Stimulated activated CD4-positive, alpha-beta T cell treated with anti-CD3 and anti-CD28 coated beads, Interleukin-4, amount 100 ng/mL, for 1 hour (primary cell): ENCODE results near the gene LPP.

Experiments
- DNase-seq: peaks from one replicate; pipeline ENCODE4 v3.0.0-alpha.2; 2020

Gene LPP

DNA sequence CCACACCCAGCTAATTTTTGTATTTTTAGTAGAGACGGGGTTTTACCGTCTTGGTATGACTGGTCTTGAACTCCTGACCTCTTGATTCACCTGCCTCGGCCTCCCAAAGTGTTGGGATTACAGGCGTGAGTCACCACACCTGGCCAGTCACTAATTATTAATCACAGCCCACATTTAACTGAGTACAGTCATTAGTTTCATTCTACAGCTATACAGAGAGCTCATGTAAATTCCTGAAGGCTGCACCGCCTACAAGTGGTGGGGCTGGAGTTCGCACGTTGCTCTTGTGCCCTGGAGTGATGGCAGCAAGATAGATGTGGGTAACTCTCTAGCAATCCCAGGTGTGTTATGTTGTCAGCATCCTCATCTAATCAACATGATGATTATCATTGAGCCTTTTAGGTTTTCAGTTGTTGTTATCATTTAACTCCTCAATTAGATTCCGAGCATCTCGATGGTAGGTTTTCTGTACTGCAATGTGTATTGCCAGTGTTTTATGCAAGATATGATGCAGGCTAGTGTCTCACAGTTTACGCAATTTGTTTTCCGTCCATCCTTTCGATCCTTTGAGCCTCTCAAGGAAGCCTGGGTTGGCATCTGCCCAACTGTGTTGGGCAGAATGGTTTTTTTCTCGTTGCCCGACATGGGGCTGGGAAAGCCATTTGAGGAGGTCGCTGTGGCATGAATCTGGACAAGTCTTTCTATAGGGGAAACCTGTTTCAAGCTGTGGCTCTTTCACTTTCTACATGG, 216.3 kb downstream of the LPP start:
- DNase-seq, result peak; percentile 12

DNA sequence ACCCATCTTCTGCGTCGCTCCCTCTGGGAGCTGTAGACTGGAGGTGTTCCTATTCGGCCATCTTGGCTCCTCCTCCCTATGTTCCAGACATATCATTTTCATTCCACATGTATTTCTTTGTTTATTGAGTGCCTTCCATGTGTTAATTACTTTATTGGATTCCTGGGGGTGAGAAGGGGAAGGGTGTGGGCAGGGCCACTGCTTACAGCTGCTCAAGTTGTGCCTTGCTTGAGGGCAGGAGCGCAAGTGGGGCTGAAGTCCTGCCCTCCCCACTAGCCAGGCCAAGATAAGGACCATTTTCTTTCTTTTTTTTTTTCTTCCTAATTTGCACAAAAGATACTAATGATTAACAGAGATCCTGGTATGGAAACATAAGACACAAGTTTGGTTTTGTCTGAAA, 224.8 kb downstream of the LPP start:
- no peak for DNase-seq

DNA sequence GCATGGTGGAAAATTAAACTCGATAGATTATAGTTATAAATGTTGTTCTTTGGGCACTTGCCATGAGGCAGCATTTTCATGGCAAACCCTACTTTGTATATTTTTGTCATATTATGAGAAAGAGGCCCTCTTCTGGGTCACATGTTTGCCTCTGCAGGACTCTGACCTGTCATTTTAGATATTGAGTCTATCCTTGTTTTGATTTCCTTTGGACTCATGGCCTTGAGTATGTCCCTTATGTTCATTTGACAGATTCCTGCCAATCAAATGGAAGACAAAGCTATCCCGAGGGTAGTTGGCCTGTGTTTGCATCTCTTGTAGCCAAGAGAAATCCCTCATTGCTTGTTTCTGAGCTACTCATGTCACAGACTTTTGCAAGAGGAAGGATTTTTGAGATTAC, 226.3 kb downstream of the LPP start:
- DNase-seq, result no peak

DNA sequence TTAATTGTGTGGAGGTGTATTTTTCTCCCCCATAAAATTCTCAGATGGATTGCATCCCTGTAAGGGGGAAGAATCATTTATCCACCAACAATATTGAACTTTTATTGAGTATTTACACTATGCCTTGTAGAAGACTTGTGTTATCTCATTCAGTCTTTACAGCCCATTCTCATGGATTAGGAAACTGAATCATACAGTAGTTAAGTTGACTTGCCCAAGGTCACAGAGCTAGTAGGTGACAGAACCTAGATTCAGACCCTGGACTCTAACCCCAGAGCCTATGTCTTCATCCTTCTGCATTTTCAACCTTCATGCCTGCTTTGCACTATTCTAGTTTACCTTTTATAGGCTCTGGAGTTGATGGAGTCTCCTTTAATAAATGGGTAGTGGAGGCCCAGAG, 226.8 kb downstream of the LPP start:
- no peak for DNase-seq

DNA sequence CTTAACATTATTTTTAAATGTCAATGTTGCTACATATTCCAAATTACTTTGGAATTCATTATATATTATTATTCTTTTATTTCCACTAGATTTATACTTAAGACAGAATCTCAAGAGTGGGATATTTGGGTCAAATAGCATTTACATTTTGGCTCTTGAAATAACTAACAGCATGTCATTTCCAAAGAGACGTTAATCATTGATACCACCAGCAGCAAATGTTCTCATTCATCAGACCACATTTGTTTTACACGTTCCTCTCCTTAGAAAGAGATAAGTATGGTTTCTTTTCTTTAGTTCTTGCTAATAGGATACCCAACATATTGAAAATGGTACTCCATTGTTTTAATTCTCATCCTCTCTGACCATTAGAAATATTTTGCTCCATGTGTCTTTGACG, 229.8 kb downstream of the LPP start:
- DNase-seq, result no peak

DNA sequence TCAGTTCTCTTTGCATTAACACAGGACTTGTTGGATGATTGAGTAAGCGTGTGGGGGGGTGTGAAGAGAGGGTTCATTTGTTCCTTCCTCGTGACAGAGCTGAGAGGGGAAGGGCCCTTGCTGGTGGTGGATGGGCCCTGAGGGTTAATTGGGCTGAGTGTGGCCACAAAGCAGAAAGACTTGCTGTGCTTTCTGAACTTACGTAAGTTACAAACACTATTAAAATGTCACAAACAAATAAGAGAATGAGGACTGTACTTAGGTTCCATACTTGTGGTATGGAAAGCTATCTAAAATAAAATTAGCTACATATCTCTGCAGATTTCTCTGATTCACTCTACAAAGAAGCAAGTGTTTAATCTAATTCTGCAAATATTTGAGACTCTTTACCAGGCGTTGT, 231.3 kb downstream of the LPP start:
- no peak for DNase-seq

DNA sequence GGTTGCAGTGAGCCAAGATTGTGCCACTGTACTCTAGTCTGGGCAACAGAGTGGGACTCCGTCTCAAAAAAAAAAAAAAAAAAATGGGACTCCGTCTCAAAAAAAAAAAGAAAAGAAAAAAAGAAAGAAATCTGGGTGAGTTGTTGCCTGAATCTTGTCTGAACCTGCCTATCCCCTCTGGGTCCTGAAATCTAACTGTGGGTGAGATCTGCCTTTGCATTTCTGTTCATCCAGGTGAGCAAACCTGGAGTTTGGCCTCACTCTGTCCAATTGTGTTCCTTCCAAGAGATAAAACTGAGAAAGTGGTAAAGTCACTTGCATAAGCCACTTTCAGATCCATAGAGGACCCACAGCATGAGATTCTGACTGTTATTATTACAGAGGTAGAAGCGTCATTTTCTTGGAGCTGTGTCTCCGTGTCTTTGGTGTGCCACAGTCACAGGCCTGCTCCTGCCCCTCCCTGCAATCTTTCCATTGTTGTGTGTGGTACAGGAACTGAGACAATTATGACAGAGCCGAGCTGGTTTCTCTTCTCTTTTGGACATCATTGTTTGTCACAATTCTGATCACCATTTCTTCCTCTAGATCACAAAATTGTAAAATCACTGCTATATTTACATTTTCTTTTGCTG, 235.9 kb downstream of the LPP start:
- DNase-seq, result peak; percentile 23

DNA sequence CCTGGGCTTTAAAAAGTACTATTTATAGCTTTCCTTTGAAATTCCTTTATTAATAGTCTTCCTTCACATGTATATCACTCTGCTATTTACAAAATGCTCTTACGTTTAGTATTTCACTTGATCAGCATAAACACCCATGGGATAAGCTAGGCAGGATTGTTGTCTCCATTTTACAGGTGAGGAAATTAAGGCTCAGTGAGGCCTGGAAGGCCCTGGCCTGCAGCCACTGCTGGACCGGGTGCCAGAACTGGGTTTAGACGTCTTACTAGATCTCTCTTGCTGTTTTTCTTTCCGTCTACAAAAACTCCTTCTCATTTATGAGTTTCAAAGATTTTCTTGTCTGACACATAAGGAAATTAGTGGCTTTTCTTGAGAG, 236.4 kb downstream of the LPP start:
- DNase-seq, result no peak

DNA sequence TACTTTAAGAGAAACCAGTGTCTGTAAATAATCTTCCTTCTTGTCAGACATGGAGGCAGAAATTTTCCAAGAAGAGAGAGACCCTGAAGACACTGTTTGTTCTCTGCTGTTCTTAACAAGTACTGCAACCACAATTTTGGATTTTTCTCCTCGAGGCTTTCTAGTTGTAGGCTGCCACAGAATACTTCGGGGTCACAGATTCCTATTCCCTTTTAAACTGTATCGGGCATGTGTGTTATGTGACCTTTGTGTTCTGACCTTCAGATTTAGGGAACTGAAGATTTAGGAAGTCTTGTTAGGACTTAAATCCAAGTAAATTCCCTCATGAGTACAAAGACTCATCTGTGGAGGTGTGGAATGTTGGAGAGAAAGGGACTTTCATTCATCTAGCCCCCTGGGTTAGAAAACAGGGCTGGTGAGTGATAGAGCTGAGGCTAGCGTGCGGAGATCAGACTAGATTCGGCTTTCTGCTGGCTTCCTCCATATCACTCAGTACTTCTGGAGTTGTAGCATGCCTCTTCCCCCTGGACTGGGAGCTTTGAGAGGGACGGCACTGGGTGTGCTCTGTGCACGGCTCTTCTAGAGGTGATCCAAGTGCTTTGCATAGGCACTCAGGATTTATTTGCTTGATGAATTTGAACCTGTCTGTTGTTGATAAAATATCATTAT, 237.0 kb downstream of the LPP start:
- no peak for DNase-seq

DNA sequence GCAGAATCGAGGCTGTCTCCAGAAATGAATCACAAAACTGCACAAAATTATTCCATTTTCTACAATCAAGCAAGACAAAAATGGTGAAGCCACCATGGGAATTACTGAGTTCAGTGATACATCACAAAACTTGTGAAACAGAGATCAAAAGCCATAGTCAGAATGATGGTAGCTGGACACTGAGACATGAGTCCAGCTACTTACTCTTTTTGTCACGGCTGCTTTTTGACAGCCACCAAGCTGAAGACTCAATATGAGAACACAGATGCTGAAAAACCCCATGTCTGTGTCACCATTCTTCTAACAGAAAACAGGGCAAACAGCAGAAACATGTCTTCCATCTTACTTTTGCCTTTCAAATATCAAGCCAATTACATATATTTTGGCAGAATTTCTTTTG, 237.6 kb downstream of the LPP start:
- no peak for DNase-seq

DNA sequence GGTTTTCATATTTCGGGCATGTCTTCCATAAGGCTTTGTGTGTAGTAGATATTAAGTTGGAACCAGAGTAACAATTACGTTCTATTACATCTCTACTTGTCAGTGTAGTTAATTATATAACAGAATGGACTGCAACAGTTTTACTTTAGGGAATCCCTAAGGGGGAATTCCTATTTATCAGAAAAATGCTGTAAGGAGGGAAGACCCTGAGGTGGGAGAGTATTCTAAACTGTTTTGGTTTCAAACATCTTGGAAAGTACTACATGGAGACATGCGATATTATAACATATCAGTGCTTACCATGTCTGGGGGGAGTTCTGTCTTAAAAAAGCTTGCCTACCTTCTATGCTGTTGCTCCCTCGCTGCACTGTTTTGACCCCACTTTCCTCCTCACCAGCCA, 238.1 kb downstream of the LPP start:
- DNase-seq, result no peak

DNA sequence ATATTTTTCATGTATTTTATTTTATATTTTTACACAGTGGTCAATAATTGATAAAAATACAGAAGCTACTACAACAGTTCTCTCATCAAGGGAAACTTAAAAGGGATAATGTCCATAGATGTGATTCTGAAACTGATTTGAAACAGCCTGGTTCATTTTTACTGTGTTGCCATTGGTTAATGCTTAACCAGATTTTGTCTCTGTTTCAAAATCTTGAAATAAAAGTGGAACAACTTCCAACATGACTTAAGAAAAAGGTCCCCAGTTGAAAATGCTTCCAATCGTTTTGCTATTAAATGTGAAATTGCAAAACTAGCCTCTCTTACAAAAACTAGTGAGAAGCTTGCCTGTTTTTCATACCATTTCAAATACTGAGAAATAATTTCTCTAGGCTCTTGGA, 240.7 kb downstream of the LPP start:
- DNase-seq, result no peak

DNA sequence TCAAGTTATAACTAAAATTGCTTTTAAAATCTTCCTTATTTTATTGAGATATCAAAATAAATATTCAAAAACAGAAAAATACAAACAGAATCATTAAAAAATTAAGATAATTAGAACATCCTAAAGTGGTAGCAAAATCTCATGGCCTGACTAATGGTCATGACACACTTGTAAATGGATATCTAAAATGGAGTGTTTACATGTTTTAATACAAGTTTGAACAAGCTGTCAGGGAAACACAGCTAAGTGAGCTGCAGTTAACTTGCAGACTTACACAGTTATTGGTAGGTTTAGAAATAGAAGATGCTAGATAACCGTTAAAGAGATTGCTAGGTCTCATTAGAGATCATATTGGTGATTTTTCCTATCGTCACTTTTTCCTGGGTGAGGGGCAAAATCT, 242.3 kb downstream of the LPP start:
- DNase-seq, result no peak

DNA sequence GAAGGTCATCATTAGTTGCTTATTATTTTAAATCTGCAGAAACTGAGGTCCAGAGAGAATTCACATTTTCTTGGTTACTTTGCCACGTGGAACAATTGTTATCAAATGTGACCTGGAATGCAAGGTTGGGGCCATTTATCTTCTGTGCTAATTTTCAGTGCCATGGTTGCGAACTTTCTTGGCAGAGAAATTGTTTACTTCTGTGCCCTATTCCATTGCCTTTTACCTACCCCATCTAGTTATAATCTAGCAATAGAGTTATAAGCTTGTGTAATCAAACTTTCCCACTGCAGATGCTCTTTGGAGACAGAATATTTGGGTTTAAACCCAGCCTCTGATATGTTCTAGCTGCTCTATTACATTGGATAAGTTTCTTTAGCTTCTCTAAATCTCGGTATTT, 242.9 kb downstream of the LPP start:
- DNase-seq, result no peak

DNA sequence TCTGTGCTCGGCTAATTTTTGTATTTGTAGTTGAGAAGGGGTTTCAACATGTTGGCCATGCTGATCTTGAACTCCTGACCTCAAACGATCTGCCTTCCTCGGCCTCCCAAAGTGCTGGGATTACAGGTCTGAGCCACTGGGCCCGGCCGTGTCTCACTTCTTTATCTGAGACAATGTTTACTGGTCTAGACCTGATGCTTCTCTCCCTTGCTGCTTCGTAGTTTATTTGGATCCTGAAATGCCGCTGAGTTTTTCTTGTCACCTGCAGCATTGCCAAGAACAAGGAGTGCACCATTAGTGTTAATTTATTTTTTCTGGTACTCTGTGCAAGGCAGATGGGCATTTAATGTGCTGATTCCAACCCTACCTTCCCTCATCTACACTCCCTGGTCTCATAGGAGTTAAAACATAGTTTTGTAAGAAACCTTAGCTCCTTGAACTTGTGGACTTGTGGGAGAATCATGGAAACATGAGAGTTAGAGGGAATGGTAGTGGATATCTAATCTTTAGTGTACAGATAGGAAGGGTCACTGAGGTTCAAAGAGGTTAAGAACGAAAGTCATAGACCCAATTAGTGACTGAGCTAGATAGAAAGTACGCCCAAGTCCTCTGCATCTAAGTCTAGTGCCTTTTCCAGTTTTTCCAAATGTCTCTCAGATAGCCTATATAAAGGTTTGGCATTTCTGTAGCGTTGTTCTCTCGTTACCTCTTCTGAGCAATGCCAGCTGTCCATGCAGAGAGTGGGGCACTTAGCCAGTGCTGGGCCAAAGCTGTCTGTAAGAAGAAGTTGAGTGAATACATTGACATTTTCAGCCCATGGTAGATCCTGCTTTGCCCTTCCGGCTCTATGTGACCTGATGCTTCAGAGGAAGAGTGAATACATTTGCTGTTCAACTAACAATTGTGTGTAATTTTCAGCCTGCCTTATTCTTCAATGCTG, 244.1 kb downstream of the LPP start:
- DNase-seq, result no peak

DNA sequence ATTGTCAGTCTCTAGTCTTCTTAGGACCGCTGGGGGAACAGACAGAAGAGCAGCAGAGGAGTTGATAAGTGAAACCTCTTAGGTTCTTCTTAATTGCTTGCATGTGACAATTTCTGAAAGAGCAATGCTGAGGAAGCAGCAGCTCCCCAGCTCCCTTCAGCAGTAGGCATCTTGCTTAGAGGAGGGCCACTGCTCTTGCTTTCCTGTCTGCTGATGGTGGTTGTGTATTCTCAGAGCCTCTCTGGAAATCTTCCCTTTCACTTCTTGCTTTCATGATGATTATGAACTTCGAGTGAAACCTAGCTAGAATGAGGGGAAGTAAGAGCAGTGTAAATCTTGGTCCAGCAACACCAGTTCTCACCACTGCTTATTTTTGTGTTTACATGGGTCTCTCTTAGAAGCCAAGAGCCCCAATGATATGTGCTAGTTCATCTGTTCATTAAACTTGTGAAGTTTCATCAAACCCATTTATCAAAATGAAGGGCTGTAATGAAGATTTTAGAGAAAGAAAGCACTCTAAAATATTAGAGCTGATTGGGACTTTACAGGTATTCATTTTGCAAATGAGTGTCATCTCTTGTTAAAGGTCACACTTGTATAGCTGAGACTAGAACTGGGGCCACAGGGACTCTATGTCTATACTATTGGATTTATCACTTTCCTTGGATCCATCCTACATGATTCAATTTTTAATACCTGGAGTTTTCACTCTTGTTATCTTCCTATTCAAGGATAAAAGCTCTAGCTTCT, 246.7 kb downstream of the LPP start:
- DNase-seq, result no peak

DNA sequence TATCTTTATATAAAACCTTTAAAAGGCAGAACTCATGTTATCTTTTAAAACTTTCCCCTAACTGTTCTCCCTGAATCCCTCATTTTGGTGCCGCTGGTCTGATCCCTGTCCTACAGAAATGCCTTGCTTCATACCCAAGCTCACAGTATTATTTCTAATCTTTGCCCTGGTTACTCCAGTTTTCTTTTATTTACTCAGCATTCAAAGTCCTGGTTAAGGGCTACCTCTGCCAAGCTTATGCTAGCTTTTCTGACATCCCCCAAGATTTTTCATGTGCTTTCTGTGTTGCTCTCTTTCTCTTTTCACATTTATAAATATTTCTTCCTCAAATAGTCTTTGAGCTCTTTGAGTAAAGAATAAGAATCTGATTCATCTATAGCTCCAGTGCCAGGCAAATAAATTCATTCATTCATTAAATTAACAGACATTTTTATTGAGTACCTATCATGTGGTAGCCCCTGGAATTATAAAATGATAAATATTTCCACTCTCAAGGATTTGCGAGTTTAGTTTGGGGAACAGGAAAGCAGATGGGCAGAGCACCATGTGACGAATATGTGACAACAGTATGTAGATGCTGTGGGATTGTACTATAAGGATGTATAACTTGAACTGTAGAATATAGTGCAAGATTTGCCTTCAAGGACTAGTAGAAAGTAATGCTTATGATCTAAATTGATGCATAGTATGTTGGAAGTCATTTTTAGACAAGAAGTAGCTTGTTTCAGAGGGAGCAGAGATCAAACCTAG, 247.5 kb downstream of the LPP start:
- no peak for DNase-seq

DNA sequence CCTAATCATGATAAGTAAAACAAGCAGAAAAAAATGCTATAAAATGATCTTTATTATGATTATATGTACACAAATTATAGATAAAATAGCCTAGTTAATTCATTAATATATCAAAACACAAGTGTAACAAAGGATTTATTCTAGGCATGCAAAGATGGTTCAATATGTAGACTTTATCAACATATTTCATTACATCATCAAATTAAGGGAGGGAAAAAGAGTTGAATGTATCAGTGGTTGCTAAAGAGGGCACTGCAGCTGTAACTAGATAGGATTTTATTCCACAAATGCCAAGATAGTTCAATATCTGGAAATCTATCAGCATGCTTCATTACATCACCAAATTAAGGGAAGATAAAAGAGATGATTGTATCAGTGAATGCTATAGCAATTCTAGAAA, 248.3 kb downstream of the LPP start:
- no peak for DNase-seq

DNA sequence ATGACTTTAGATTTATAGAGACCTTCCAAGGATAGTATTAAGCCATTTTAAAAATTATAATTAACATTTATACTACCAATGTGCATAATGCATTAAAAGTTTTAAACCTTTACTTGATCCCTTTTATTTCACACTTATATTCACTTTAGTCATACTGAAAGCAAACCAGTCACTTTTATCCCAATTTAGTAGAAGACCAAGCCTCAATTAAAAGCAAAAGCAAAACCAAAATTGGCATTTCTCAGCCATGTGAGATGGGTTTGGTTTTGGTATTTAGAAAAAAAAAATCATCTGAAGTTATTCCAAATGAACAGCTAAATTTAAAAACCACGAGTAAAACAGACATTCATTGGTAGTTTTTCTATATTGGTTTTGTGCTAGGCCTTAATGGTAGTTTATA, 249.4 kb downstream of the LPP start:
- no peak for DNase-seq

DNA sequence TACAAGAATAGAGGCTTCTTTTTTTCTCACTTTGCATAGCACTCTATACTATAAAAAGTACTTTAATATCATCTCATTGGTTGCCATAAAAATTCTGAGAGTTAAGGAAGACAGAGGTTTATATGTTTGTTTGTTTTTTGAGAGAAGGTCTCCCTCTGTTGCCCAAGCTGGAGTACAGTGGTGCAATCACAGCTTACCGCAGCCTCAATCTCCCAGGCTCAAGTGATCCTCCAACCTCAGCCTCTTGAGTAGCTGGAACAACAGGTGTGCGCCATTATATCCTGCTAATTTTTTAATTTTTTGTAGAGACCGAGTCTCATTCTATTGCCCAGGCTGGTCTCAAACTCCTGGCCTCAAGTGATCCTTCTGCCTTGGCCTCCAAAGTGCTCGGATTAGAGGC, 250.2 kb downstream of the LPP start:
- DNase-seq, result no peak

DNA sequence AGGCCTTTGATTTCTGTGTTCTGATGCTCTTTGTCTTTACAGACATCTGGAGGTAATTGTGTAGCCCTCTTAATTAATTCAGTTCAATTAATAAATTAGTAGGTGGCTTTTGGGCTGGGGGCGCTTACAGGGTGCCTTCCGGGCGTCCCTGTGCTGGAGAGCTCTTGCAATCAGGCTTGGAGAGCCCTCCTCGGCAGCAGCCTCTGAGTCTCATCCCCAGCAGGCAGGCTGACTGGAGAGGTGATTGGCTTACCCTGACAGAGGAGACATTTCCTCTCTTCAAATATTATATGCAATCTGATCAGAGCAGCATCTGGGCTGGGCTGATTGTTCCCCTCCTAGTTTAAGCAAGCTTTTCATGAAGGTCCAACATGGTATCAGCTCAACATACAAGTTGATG, 250.7 kb downstream of the LPP start:
- no peak for DNase-seq
